Astrocyte (in vitro differentiated cells and primary cell): Measurements from ENCODE around the gene SUSD3. TPM values are rescaled to one million over a fixed set of nuclear protein-coding genes. Genes with fewer than 3 reads are reported as not detected.

ENCODE experiments used
- DNase-seq: peaks from one replicate; pipeline ENCODE4 v3.0.0-alpha.2; 2010; ENCODE audit warnings: low read depth
- FAIRE-seq: peaks from 2 replicates; lab custom pipeline; 2011; peaks lifted over from hg19 to GRCh38; lab: Jason Lieb, UNC
- H2AFZ ChIP-seq: 2 replicates; pipeline ENCODE4 v1.6.0; 2012; ENCODE audit warnings: low read depth, low read length, inconsistent platforms
- H3K27ac ChIP-seq: 2 replicates; pipeline ENCODE4 v1.5.1; 2011; ENCODE audit warnings: low read depth, low read length, inconsistent platforms
- H3K27me3 ChIP-seq: 2 replicates; pipeline ENCODE4 v1.6.0; 2011; ENCODE audit warnings: low read length, inconsistent platforms; ENCODE audit not compliant: insufficient read depth
- H3K36me3 ChIP-seq: 2 replicates; pipeline ENCODE4 v1.5.1; 2011; ENCODE audit warnings: low read length, inconsistent platforms; ENCODE audit not compliant: insufficient read depth
- H3K4me1 ChIP-seq: 2 replicates; pipeline ENCODE4 v1.5.1; 2011; ENCODE audit warnings: low read length, inconsistent platforms; ENCODE audit not compliant: insufficient read depth
- H3K4me2 ChIP-seq: 2 replicates; pipeline ENCODE4 v1.6.0; 2012; ENCODE audit warnings: low read length, inconsistent platforms
- H3K4me3 ChIP-seq: 2 replicates; pipeline ENCODE4 v1.5.1; 2011; ENCODE audit warnings: low read depth, mild to moderate bottlenecking, low read length, inconsistent platforms; ENCODE audit not compliant: insufficient read depth
- H3K79me2 ChIP-seq: 2 replicates; pipeline ENCODE4 v1.6.0; 2012; ENCODE audit warnings: mild to moderate bottlenecking, low read length, inconsistent platforms; ENCODE audit not compliant: insufficient read depth
- H3K9ac ChIP-seq: 2 replicates; pipeline ENCODE4 v1.6.0; 2012; ENCODE audit warnings: mild to moderate bottlenecking, low read length, inconsistent platforms
- H3K9me3 ChIP-seq: 2 replicates; pipeline ENCODE4 v1.5.1; 2012; ENCODE audit warnings: low read depth, mild to moderate bottlenecking, low read length, inconsistent platforms; ENCODE audit not compliant: insufficient read depth
- H4K20me1 ChIP-seq: 2 replicates; pipeline ENCODE4 v1.6.0; 2012; ENCODE audit warnings: low read length, inconsistent platforms; ENCODE audit not compliant: insufficient read depth
- H3K27ac Mint-ChIP-seq: one replicate; pipeline ENCODE4 v1.8.0; 2021; ENCODE audit warnings: mild to moderate bottlenecking, mixed read lengths; ENCODE audit not compliant: unreplicated experiment
- H3K27me3 Mint-ChIP-seq: one replicate; pipeline ENCODE4 v1.8.0; 2021; ENCODE audit warnings: low read depth, mixed read lengths; ENCODE audit not compliant: unreplicated experiment
- H3K36me3 Mint-ChIP-seq: one replicate; pipeline ENCODE4 v1.8.0; 2021; ENCODE audit warnings: low read depth, mixed read lengths; ENCODE audit not compliant: unreplicated experiment
- H3K4me1 Mint-ChIP-seq: one replicate; pipeline ENCODE4 v1.8.0; 2021; ENCODE audit warnings: low read depth, mixed read lengths; ENCODE audit not compliant: unreplicated experiment
- H3K4me3 Mint-ChIP-seq: one replicate; pipeline ENCODE4 v1.8.0; 2021; ENCODE audit warnings: mild to moderate bottlenecking, moderate library complexity, mixed read lengths; ENCODE audit not compliant: unreplicated experiment
- H3K9me3 Mint-ChIP-seq: one replicate; pipeline ENCODE4 v1.8.0; 2021; ENCODE audit warnings: mild to moderate bottlenecking, mixed read lengths; ENCODE audit not compliant: unreplicated experiment
- CTCF ChIP-seq: IDR thresholded peaks from 2 replicates; pipeline ENCODE4 v1.5.1; 2011; ENCODE audit warnings: low read depth, mild to moderate bottlenecking, inconsistent platforms, low read length, moderate library complexity; ENCODE audit not compliant: insufficient read depth
- EZH2 ChIP-seq: IDR thresholded peaks from 2 replicates; pipeline ENCODE4 v1.6.1; 2012; ENCODE audit warnings: mild to moderate bottlenecking, low read length, inconsistent platforms; ENCODE audit not compliant: insufficient read depth
- total RNA-seq: library from RNA; stranded (reverse); gene quantifications from 2 replicates; pipeline ENCODE4 v1.2.1, GENCODE V29; 2021

SUSD3 gene
- total RNA-seq, 1 donor from 2014 or later, result not detected

GRCh38 chr9:93035821-93036351 is 22.6 kb upstream of the SUSD3 start:
- DNase-seq, result no peak
- H3K27me3 ChIP-seq, result no peaks in the 10 kb centered on the region
- peaks cover 2% of the 10 kb centered on the region for H3K4me1 Mint-ChIP-seq

GRCh38 chr9:93036887-93037475 is 21.5 kb upstream of the SUSD3 start:
- Mint-ChIP-seq H3K36me3 (no peaks in the 10 kb centered on the region), H3K27ac (no peak overlapping the region), H3K4me1 (peaks cover 2% of the 10 kb centered on the region), H3K27me3 (peaks cover 28% of the 10 kb centered on the region), H3K9me3 (peaks cover 4% of the 10 kb centered on the region), H3K4me3 (no peak overlapping the region)
- no peak for TF ChIP-seq CTCF
- no peak for TF ChIP-seq EZH2
- Histone ChIP-seq H2AFZ (no peak overlapping the region), H4K20me1 (no peaks in the 10 kb centered on the region), H3K9me3 (no peaks in the 10 kb centered on the region), H3K4me2 (no peak overlapping the region), H3K4me3 (no peak overlapping the region), H3K79me2 (no peaks in the 10 kb centered on the region), H3K36me3 (no peaks in the 10 kb centered on the region), H3K4me1 (no peaks in the 10 kb centered on the region), H3K27me3 (no peaks in the 10 kb centered on the region), H3K9ac (no peak overlapping the region), H3K27ac (no peak overlapping the region)
- DNase-seq (no peak), FAIRE-seq (no peak)

More at GRCh38 chr9:93035821-93036351, 22.6 kb upstream of the SUSD3 start:
- H3K4me2 ChIP-seq, result no peak overlapping the region
- no peaks in the 10 kb centered on the region for H3K9me3 ChIP-seq
- Mint-ChIP-seq H3K27ac (no peak overlapping the region), H3K27me3 (peaks cover 37% of the 10 kb centered on the region), H3K36me3 (no peaks in the 10 kb centered on the region), H3K9me3 (no peaks in the 10 kb centered on the region), H3K4me3 (no peak overlapping the region)
- no peak overlapping the region for H3K4me3 ChIP-seq
- no peaks in the 10 kb centered on the region for H3K36me3 ChIP-seq
- no peaks in the 10 kb centered on the region for H3K79me2 ChIP-seq
- no peak overlapping the region for H2AFZ ChIP-seq
- TF ChIP-seq EZH2 (no peak), CTCF (no peak)
- no peaks in the 10 kb centered on the region for H3K4me1 ChIP-seq
- no peak overlapping the region for H3K27ac ChIP-seq
- no peak for FAIRE-seq
- no peaks in the 10 kb centered on the region for H4K20me1 ChIP-seq
- no peak overlapping the region for H3K9ac ChIP-seq

- Histone ChIP-seq H3K4me3 (no peak overlapping the region), H3K27ac (no peak overlapping the region), H3K36me3 (no peaks in the 10 kb centered on the region), H2AFZ (no peak overlapping the region), H4K20me1 (no peaks in the 10 kb centered on the region), H3K9me3 (no peaks in the 10 kb centered on the region), H3K9ac (no peak overlapping the region), H3K27me3 (no peaks in the 10 kb centered on the region), H3K79me2 (no peaks in the 10 kb centered on the region), H3K4me1 (no peaks in the 10 kb centered on the region), H3K4me2 (no peak overlapping the region)
- Mint-ChIP-seq H3K27ac (no peak overlapping the region), H3K4me1 (peaks cover 2% of the 10 kb centered on the region), H3K27me3 (peaks cover 24% of the 10 kb centered on the region), H3K36me3 (no peaks in the 10 kb centered on the region), H3K4me3 (no peak overlapping the region), H3K9me3 (peaks cover 4% of the 10 kb centered on the region)
- FAIRE-seq (no peak), DNase-seq (no peak)
- TF ChIP-seq CTCF (no peak), EZH2 (no peak)
Measured at GRCh38 chr9:93037476-93037971, 21.0 kb upstream of the SUSD3 start.
